Osteoblast (primary cell): ENCODE results near the gene DPH5. TPM values are rescaled to one million over a fixed set of nuclear protein-coding genes. Genes with fewer than 3 reads are reported as not detected.

Source experiments
- DNase-seq: peaks from one replicate; pipeline ENCODE4 v3.0.0; 2011; ENCODE audit warnings: low spot score, mixed read lengths; ENCODE audit not compliant: insufficient read length; ENCODE audit errors: missing footprints
- H2AFZ ChIP-seq: 2 replicates; pipeline ENCODE4 v1.6.0; 2011; ENCODE audit warnings: mild to moderate bottlenecking, low read length
- H3K27ac ChIP-seq: 2 replicates; pipeline ENCODE4 v1.5.1; 2011; ENCODE audit warnings: mild to moderate bottlenecking, low read depth, low read length, moderate library complexity
- H3K27me3 ChIP-seq: 2 replicates; pipeline ENCODE4 v1.6.0; 2012; ENCODE audit warnings: mild to moderate bottlenecking, control low read depth, inconsistent platforms, low read length, moderate library complexity; ENCODE audit not compliant: insufficient read depth
- H3K36me3 ChIP-seq: 2 replicates; pipeline ENCODE4 v1.5.1; 2011; ENCODE audit warnings: mild to moderate bottlenecking, low read length, control low read depth, moderate library complexity; ENCODE audit not compliant: insufficient read depth
- H3K4me1 ChIP-seq: 2 replicates; pipeline ENCODE4 v1.5.1; 2011; ENCODE audit warnings: mild to moderate bottlenecking, low read length, control low read depth, moderate library complexity; ENCODE audit not compliant: insufficient read depth
- H3K4me2 ChIP-seq: 2 replicates; pipeline ENCODE4 v1.6.0; 2011; ENCODE audit warnings: mild to moderate bottlenecking, low read length; ENCODE audit not compliant: insufficient read depth
- H3K4me3 ChIP-seq: fragments of 200-600 bp; sonication (generic); 3 replicates; pipeline ENCODE4 v1.5.1; 2012; ENCODE audit warnings: mild to moderate bottlenecking, low read length, inconsistent platforms; ENCODE audit not compliant: insufficient read depth
- H3K79me2 ChIP-seq: 2 replicates; pipeline ENCODE4 v1.6.0; 2012; ENCODE audit warnings: mild to moderate bottlenecking, low read length, control low read depth, inconsistent platforms; ENCODE audit not compliant: insufficient read depth
- H3K9me3 ChIP-seq: 2 replicates; pipeline ENCODE4 v1.5.1; 2011; ENCODE audit warnings: low read depth, low read length, control low read depth
- H4K20me1 ChIP-seq: 2 replicates; pipeline ENCODE4 v1.6.0; 2012; ENCODE audit warnings: mild to moderate bottlenecking, low read length, control low read depth; ENCODE audit not compliant: insufficient read depth
- total RNA-seq: library from RNA; depleted of rRNA; stranded (reverse); fragments of >200 nt; gene quantifications from 2 replicates; pipeline ENCODE4 v1.2.3, GENCODE V29; 2012
- TF ChIP-seq, protein P1 (sequence below): IDR thresholded peaks from 2 replicates; pipeline ENCODE4 v1.5.1; 2011; ENCODE audit warnings: mild to moderate bottlenecking, low read depth, low read length, moderate library complexity; ENCODE audit errors: extremely low read depth

Gene DPH5
- total RNA-seq, 1 donor: 33.3 TPM

DNA sequence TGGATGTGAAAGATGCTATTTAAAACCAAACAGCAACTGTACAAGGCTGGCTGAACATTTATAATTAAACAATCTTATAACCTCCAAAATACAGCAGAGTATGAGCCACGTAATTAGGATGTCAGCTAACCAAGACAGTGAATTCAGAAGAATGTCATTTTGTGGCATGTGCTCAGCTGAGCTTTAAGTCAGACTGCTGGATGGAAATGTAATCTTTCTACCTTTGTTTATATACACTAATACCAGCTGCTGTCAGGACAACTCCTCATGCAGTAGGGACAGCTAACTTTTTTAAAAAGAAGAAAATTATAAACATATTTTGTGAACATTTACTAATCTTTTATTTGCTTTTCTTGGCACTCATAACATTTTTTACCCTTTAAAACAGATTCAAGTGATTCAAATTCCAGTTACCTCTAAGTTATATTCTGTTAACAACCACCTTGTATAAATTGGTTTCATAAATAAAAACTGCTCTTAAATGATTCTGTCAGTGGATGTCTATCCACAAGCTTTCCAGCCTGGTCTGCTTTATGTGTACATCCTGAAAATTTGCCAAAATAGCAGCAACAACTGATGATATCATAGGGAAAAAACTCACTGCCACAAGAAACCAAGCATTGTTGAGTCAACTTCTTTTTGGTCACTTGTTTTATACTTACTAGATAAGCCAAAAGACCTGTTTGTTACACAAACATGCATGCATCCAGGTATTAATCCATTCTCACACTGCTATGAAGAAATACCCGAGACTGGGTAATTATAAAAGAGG lies 36.1 kb downstream of the DPH5 start:
- Histone ChIP-seq H3K36me3 (peaks cover 16% of the 10 kb centered on the region), H3K4me1 (peaks cover 11% of the 10 kb centered on the region), H3K27me3 (no peaks in the 10 kb centered on the region), H3K4me2 (no peak overlapping the region), H3K79me2 (no peaks in the 10 kb centered on the region), H2AFZ (no peak overlapping the region), H3K9me3 (no peaks in the 10 kb centered on the region), H3K27ac (peak overlapping the region; percentile 64), H3K4me3 (no peak overlapping the region), H4K20me1 (no peaks in the 10 kb centered on the region)
- TF ChIP-seq, protein P1, sequence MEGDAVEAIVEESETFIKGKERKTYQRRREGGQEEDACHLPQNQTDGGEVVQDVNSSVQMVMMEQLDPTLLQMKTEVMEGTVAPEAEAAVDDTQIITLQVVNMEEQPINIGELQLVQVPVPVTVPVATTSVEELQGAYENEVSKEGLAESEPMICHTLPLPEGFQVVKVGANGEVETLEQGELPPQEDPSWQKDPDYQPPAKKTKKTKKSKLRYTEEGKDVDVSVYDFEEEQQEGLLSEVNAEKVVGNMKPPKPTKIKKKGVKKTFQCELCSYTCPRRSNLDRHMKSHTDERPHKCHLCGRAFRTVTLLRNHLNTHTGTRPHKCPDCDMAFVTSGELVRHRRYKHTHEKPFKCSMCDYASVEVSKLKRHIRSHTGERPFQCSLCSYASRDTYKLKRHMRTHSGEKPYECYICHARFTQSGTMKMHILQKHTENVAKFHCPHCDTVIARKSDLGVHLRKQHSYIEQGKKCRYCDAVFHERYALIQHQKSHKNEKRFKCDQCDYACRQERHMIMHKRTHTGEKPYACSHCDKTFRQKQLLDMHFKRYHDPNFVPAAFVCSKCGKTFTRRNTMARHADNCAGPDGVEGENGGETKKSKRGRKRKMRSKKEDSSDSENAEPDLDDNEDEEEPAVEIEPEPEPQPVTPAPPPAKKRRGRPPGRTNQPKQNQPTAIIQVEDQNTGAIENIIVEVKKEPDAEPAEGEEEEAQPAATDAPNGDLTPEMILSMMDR: no peak
- DNase-seq: peak; percentile 74

DNA sequence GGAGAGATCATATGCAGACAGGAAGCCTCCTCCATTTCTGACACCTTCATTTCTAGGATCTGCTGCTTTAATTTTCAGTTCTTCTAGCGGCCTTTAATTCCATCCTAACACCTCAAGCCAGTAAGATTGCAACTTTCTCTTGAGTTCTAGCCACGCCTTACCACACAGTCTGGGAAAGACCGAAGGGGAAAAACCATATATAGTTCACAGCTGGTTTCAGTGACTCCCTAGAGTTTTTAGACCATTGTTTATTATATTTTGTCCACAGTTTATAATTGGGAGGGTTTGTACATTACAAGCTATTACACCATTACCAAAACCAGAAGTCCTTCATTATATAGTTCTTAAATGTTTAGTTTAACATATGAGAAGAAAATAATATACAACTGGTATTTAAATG lies 37.5 kb downstream of the DPH5 start:
- Histone ChIP-seq H3K4me1 (peaks cover 11% of the 10 kb centered on the region), H3K27ac (no peak overlapping the region), H3K79me2 (no peaks in the 10 kb centered on the region), H3K4me3 (no peak overlapping the region), H3K36me3 (peaks cover 16% of the 10 kb centered on the region), H3K4me2 (no peak overlapping the region), H3K27me3 (no peaks in the 10 kb centered on the region), H4K20me1 (no peaks in the 10 kb centered on the region), H2AFZ (no peak overlapping the region), H3K9me3 (no peaks in the 10 kb centered on the region)
- no peak for DNase-seq
- TF ChIP-seq, protein P1: no peak

DNA sequence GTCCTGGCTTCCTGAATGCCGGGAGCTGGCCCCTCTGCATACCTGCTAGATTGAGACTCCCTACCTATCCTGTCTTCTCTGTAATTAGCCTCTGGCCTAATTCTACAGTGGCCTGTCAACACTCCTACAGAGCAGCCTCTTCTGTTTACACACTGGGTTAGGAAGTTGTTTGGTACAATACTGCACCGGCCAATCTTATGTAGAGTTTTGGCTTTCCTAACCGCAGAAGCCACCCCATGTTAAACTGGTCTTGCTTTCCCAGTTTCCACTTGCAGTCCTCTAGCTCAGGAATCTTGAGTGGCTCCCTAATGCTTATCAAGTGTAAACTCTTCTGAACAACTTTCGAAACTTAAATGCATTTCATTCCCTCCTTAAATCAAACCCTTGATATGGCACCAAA lies 42.8 kb downstream of the DPH5 start:
- Histone ChIP-seq H3K79me2 (no peaks in the 10 kb centered on the region), H3K27ac (no peak overlapping the region), H4K20me1 (no peaks in the 10 kb centered on the region), H3K36me3 (peaks cover 2% of the 10 kb centered on the region), H3K4me2 (no peak overlapping the region), H3K27me3 (no peaks in the 10 kb centered on the region), H3K4me1 (no peaks in the 10 kb centered on the region), H3K9me3 (no peaks in the 10 kb centered on the region), H3K4me3 (no peak overlapping the region), H2AFZ (no peak overlapping the region)
- TF ChIP-seq, protein P1: no peak
- DNase-seq: no peak

DNA sequence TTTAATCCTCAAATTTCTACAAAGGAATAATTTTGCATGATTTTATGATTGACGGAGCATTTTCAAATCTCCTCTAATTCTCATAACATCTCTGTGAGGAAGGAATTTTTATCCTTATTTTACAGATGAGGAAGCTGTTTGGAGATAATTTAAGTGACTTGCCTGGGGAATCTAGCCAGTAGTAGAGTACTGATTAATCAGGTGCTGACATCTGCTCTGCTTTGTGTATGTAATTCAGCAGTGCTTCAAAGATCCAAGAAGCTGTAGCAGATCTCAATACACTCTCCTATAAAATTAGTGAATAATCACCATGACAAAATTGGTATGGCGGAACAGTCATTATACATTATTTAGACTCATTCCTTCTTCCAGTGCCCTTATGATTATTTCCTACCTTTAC lies 46.0 kb downstream of the DPH5 start:
- no peak overlapping the region for H3K4me3 ChIP-seq
- DNase-seq: no peak

More for the DNA sequence above, 46.0 kb downstream of the DPH5 start:
- Histone ChIP-seq H4K20me1 (no peaks in the 10 kb centered on the region), H3K4me1 (no peaks in the 10 kb centered on the region), H3K9me3 (no peaks in the 10 kb centered on the region), H3K27me3 (no peaks in the 10 kb centered on the region), H3K4me2 (no peak overlapping the region), H2AFZ (no peak overlapping the region), H3K27ac (no peak overlapping the region), H3K79me2 (no peaks in the 10 kb centered on the region), H3K36me3 (peaks cover 8% of the 10 kb centered on the region)
- TF ChIP-seq, protein P1: no peak
